Stimulated activated CD4-positive, alpha-beta T cell treated with anti-CD3 and anti-CD28 coated beads, Interleukin-1b, Interleukin-23, amount 100 ng/mL, for 1 hour (primary cell): ENCODE measurements around the gene SVOP.
"Not testable (repeated sequence)": the region's sequence is repeated elsewhere in the genome, so short reads cannot be mapped to it uniquely, and the experiment has no call there.

Experiments
- DNase-seq, 2 donors: peaks; one replicate each; pipeline ENCODE4 v3.0.0-alpha.2; 2020; ENCODE audit warnings: low read depth in 2 of 2

Gene SVOP

GRCh38 chr12:109020796-109021380 lies at the start of gene SVOP:
SVOP (minus strand) TSS chr12:109021068; CDS start chr12:109020868, 200 bp downstream.
- no peak for DNase-seq

GRCh38 chr12:109069307-109070271 lies 48.7 kb upstream of the SVOP start:
- no peak for DNase-seq

- no peak for DNase-seq
Measured at GRCh38 chr12:109065853-109066193, 45.0 kb upstream of the SVOP start.

GRCh38 chr12:109065154-109065852 lies 44.4 kb upstream of the SVOP start:
- DNase-seq = no peak

- DNase-seq = no peak
Measured at GRCh38 chr12:109064143-109064542, 43.3 kb upstream of the SVOP start.

DNA sequence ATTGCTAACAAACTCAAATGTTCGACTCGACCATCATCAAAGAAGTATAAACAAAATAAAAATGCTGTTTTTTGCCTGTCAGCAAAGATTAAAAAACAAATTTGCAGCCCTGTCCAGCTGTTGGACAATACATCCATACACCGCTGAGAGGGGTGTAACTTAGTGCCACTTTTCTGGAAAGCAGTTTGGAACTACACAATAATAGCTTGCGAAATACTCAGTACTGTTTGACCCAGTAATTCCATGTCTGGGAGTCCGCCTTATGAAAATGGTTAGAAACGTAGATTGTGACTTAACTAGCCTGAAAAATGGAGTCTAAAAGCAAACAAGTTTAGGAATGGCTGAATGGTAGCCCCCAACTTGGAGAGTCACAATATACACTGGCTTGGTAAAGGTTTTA lies 37.9 kb upstream of the SVOP start:
- DNase-seq = no peak

- no peak for DNase-seq
Measured at GRCh38 chr12:109057376-109057775, 36.5 kb upstream of the SVOP start.

DNA sequence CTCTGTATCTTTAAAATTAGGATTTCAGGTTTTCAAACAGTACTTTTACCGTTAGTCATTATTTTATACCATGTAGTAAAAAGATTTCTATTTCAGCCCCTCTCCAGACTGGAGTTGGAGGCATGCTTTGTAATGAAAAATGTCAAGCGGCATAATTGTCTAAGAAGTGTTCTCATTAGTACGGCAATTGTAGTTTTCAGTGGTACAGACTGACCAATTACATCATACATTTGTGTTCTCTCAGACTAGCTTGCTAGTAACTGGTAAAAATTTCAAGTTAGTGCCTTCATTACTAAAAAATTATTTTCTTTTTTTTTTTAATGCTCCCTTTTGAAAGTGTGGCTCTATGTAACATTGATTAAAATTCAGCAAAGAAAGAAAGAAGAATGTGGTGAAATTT lies 36.0 kb upstream of the SVOP start:
- DNase-seq = no peak

GRCh38 chr12:109054520-109054919 lies 33.7 kb upstream of the SVOP start:
- no peak for DNase-seq

DNA sequence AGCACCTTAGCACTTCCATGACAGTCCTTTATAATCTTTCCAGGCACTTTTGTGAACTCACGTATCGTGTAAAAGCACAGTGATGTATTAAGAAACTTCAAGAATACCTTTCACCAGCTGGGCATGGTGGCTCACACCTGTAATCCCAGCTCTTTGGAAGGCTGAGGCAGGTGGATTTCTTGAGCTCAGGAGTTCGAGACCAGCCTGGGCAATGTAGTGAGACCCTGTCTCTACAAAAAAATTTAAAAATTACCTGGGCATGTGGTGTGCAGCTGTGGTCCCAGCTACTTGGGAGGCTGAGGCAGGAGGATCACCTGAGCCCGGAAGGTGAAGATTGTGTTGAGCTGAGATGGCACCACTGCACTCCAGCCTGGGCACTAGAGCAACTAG lies 33.3 kb upstream of the SVOP start:
- DNase-seq = not testable (repeated sequence)

- DNase-seq = no peak
Measured at GRCh38 chr12:109053382-109054123, 32.7 kb upstream of the SVOP start.

DNA sequence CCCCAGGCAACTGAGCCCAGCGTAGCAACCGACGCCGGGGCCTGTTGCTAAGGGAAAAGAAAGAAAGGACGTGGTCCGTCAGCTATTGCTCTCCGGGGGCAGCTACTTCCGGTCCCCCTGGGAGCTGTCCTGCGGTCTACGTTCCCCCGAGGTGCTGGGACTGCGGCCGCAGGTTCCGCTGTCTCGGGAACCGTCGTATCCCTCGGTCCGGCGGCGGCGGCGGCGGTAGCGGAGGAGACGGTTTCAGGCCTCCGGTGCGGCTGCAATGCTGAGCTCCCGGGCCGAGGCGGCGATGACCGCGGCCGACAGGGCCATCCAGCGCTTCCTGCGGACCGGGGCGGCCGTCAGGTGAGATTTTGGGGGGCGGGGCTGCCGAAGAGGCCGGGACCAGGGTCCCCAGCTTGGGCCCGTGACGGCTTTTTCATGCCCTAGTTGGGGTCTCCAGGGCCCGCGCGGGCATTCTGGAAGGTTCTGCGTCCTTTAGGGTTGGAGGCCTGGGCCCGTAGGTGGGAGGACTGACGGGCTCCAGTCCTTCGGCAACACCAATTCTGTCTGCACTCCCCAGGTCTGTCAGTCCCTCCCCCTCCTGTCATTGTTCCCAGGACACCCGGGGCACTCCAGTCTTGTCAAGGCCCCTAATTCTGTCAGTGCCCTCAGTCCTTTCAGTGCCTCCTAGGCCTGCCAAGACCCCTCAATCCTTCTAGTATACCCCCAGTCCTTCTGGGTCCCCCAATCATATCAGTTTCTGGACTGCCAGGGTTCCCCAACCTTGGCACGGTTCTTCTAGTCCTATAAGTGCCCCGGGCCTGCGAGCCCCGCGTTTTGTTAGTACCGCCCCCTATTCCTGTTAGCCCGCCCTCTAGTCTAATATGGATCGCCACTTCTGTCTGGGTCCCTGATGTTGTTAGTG lies 31.8 kb upstream of the SVOP start, which contains the start of gene USP30:
USP30 (plus strand) TSS at position 163 of the 910 bp plus-strand sequence; CDS start at position 266, 103 bp downstream.
- peak; percentile 60 to 70 for DNase-seq

DNA sequence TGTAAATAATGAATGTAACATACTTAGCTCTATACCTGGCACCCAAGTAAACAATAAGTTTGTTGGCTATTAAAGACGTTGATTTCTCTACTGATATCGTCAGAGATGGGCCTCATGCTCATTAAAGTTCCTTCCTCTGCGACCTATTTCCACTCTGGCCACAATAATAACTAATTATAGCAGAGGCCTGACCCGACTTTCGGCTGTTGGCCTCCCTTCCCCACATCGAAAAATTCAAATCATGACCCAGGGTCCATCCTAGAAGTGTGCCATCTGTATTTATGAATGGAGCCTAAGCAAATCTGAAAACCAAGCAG lies 31.2 kb upstream of the SVOP start:
- no peak for DNase-seq

GRCh38 chr12:109049794-109050193 lies 28.9 kb upstream of the SVOP start:
- not testable (repeated sequence) for DNase-seq

DNA sequence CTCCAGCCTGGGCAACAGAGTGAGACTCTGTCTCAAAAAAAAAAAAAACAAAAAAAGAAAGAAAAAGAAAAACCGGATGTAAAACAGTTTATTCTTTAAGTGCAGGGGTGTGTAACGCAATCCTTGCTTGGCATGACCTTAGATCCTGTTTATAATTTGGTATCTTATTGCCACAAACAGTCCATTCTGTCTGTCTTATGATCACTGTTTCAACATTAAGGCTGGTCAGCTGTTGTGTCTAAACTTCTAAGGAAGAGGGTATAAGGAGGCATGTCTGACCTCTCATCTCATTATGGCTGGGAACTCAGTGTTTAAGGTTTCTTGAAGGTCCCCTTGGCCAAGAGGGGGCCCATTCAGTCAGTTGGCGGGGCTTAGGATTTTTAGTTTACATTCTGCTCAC lies 27.8 kb upstream of the SVOP start:
- DNase-seq = not testable (repeated sequence)

DNA sequence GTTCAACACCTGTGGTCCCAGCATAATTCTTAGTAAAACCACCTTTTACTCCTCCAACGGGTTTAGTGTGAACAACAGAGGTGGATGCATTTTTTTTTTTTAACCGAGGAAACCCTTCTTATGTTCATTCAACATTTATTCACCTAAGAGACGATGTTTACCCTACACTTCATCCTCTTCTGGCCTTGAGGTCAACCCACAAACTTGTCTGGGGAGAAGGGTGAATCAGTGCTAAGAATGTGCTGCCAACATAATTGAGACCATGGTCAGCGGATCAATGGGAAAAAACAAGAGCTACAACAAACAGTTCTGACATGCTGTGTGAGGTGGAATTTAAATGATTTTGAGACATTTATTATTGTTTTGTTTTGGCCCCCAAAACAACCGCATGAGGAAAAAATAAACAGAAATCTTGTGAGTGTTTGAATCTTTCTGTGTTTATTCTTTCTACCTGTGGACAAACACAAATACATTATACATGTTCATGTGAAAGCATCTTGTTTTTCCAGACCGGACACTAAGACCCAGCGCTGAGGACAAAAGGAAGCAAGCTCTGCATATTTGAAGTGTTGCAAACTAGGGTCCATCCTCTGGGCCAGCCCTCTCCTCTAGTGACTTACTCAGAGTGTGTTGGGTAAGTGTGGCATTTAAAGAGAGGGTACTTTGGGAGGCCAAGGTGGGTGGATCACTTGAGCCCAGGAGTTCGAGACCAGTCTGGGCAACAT lies 26.4 kb upstream of the SVOP start:
- DNase-seq = no peak

DNA sequence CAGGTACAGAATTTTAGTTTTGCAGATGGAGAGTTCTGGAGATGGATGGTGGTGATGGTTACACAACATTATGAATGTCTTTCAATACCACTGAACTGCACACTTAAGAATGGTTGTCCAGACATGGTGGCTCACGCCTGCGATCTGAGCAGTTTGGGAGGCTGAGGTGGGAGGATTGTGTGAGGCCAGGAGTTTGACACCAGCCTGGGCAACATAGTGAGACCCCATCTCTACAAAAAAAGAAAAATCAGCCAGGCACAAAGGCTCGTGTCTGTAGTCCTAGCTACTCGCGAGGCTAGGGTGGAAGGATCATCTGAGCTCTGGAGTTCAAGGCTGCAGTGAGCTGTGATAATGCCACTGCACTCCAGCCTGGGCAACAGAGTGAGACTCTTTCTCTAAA lies 23.4 kb upstream of the SVOP start:
- DNase-seq = no peak

- DNase-seq = no peak
Measured at GRCh38 chr12:109036975-109037374, 16.1 kb upstream of the SVOP start.

- no peak for DNase-seq
Measured at GRCh38 chr12:109033239-109034196, 12.7 kb upstream of the SVOP start.
